Body of pancreas (tissue), 4 donors: ENCODE data around the gene PNMA6E. TPM values are rescaled to one million over a fixed set of nuclear protein-coding genes. Genes with fewer than 3 reads are reported as not detected.

Source experiments
- ATAC-seq: fragments of 150-250 bp; one replicate; pipeline ENCODE4 v1.9.1; 2016
- DNase-seq, 4 donors: peaks; one replicate each; pipeline ENCODE4 v3.0.0-alpha.2; 2019
- H3K27ac ChIP-seq, 4 donors: fragments of 200-600 bp; sonication (generic); 1 replicate in 3 of 4; 2 replicates in 1 of 4; pipeline versions ENCODE4 v1.5.1 to v1.6.1; 2016 to 2019; ENCODE audit warnings: mild to moderate bottlenecking in 1 of 4, mixed read lengths in 1 of 4, moderate library complexity in 1 of 4
- H3K27me3 ChIP-seq, 2 donors: fragments of 200-600 bp; sonication (generic); one replicate each; pipeline ENCODE4 v1.6.0; 2016; ENCODE audit warnings: mild to moderate bottlenecking in 1 of 2
- H3K36me3 ChIP-seq, 2 donors: fragments of 200-600 bp; sonication (generic); replicated peaks in 1 of 2; 2 replicates each; pipeline ENCODE4 v1.5.1; 2016; ENCODE audit warnings: low read depth in 2 of 2; ENCODE audit not compliant: insufficient read depth in 1 of 2
- H3K4me1 ChIP-seq: fragments of 200-600 bp; sonication (generic); one replicate; pipeline ENCODE4 v1.6.0; 2016
- H3K4me3 ChIP-seq, 2 donors: fragments of 200-600 bp; sonication (generic); 1 replicate in 1 of 2; 2 replicates in 1 of 2; pipeline ENCODE4 v1.5.1; 2016 to 2019
- H3K9me3 ChIP-seq, 3 donors: fragments of 200-600 bp; sonication (generic); 1 replicate in 2 of 3; 2 replicates in 1 of 3; pipeline ENCODE4 v1.5.1; 2016
- CTCF ChIP-seq, 7 experiments: fragments of 450-650 bp in 4 of 7; fragments of 200-600 bp in 3 of 7; sonication (generic) in 3 of 7; IDR thresholded peaks; one replicate each; pipeline ENCODE4 v1.5.1; 2016 to 2019; ENCODE audit warnings: antibody characterized with exemption in 7 of 7
- POLR2A ChIP-seq, 3 donors: fragments of 450-650 bp; IDR thresholded peaks; one replicate each; pipeline ENCODE4 v1.6.1; 2016; ENCODE audit warnings: antibody characterized with exemption in 3 of 3, mild to moderate bottlenecking in 2 of 3
- WGBS, 2 donors: methylation state at CpG; one replicate each; pipeline ENCODE4 v1.1.5; 2017; 5-methylcytosine and 5-hydroxymethylcytosine counted together
- intact Hi-C: fragments of 100-400 bp; cut with DNase I; formaldehyde crosslinking; loops from one replicate; pipeline ENCODE4 v1.15.1; 2023
- total RNA-seq, 2 donors: library from RNA; depleted of rRNA; stranded (reverse); fragments of >200 nt; gene quantifications; one replicate each; pipeline ENCODE4 v1.1.0, GENCODE V29; 2016

The PNMA6E gene
- total RNA-seq, 2 donors from 2014 or later, result not detected

GRCh38 chrX:153361781-153362397 lies 39.3 kb downstream of the PNMA6E start:
- no peak overlapping the region for H3K4me3 ChIP-seq
- no peak for ATAC-seq
- TF ChIP-seq POLR2A (IDR thresholded peaks at IDR 0.05), result no peak
- no peak for TF ChIP-seq CTCF (IDR thresholded peaks at IDR 0.05)
- H3K9me3 ChIP-seq, result no peaks in the 10 kb centered on the region
- peaks cover 8% of the 10 kb centered on the region for H3K4me1 ChIP-seq
- no peaks in the 10 kb centered on the region for H3K27me3 ChIP-seq
- no peak overlapping the region for H3K27ac ChIP-seq
- DNase-seq, result no peak
- H3K36me3 ChIP-seq, result no peaks in the 10 kb centered on the region
- intact Hi-C loops, result no loop called here
- 6 to 62% methylated on average over 2 of the region's 2 CpGs for WGBS, 2 donors

GRCh38 chrX:153357877-153358276 lies 43.3 kb downstream of the PNMA6E start:
- WGBS, 2 donors, result 100% methylated on average over 1 of the region's 1 CpG; no CpG with 5 or more reads in 1 of the 2 donors
- no peaks in the 10 kb centered on the region for H3K27me3 ChIP-seq
- H3K4me3 ChIP-seq, result no peak overlapping the region
- peaks cover 8% of the 10 kb centered on the region for H3K4me1 ChIP-seq
- no peak for TF ChIP-seq CTCF (IDR thresholded peaks at IDR 0.05)
- no peak for TF ChIP-seq POLR2A (IDR thresholded peaks at IDR 0.05)
- H3K27ac ChIP-seq, result no peak overlapping the region
- no peaks in the 10 kb centered on the region for H3K36me3 ChIP-seq
- DNase-seq, result no peak
- no peaks in the 10 kb centered on the region for H3K9me3 ChIP-seq
- intact Hi-C loops, result no loop called here
- ATAC-seq, result no peak

GRCh38 chrX:153353416-153353815 lies 47.7 kb downstream of the PNMA6E start:
- H3K27ac ChIP-seq, result no peak overlapping the region
- ATAC-seq, result no peak
- no peak for DNase-seq
- H3K36me3 ChIP-seq, result no peaks in the 10 kb centered on the region
- H3K27me3 ChIP-seq, result no peaks in the 10 kb centered on the region
- no peak overlapping the region for H3K4me3 ChIP-seq
- H3K4me1 ChIP-seq, result no peaks in the 10 kb centered on the region
- no peaks in the 10 kb centered on the region for H3K9me3 ChIP-seq
- TF ChIP-seq CTCF (IDR thresholded peaks at IDR 0.05) (no peak), POLR2A (IDR thresholded peaks at IDR 0.05) (no peak)
- WGBS, 2 donors, result 75% methylated on average over 11 of the region's 12 CpGs
- intact Hi-C loops, result no loop called here

- no peaks in the 10 kb centered on the region for H3K27me3 ChIP-seq
- intact Hi-C loops, result no loop called here
- H3K9me3 ChIP-seq, result no peaks in the 10 kb centered on the region
- H3K27ac ChIP-seq, result no peak overlapping the region
- no peaks in the 10 kb centered on the region for H3K4me1 ChIP-seq
- DNase-seq (no peak), ATAC-seq (no peak)
- no peaks in the 10 kb centered on the region for H3K36me3 ChIP-seq
- H3K4me3 ChIP-seq, result no peak overlapping the region
- 75% methylated on average over 1 to 2 of the region's 3 CpGs for WGBS, 2 donors
- no peak for TF ChIP-seq CTCF (IDR thresholded peaks at IDR 0.05)
- no peak for TF ChIP-seq POLR2A (IDR thresholded peaks at IDR 0.05)
Observed at GRCh38 chrX:153352858-153353257, 48.3 kb downstream of the PNMA6E start.

GRCh38 chrX:153351981-153352380 lies 49.2 kb downstream of the PNMA6E start:
- Histone ChIP-seq H3K9me3 (no peaks in the 10 kb centered on the region), H3K4me3 (no peak overlapping the region), H3K27me3 (no peaks in the 10 kb centered on the region), H3K4me1 (no peaks in the 10 kb centered on the region), H3K36me3 (no peaks in the 10 kb centered on the region), H3K27ac (no peak overlapping the region)
- intact Hi-C loops, result no loop called here
- WGBS, 2 donors, result 85 to 90% methylated on average over 5 to 7 of the region's 8 CpGs
- ATAC-seq (no peak), DNase-seq (no peak)
- TF ChIP-seq CTCF (IDR thresholded peaks at IDR 0.05) (no peak), POLR2A (IDR thresholded peaks at IDR 0.05) (no peak)
